ENCODE results near the gene PRKAG2.
"Not testable (repeated sequence)": the region's sequence is repeated elsewhere in the genome, so short reads cannot be mapped to it uniquely, and the experiment has no call there.

PRKAG2 gene

DNA sequence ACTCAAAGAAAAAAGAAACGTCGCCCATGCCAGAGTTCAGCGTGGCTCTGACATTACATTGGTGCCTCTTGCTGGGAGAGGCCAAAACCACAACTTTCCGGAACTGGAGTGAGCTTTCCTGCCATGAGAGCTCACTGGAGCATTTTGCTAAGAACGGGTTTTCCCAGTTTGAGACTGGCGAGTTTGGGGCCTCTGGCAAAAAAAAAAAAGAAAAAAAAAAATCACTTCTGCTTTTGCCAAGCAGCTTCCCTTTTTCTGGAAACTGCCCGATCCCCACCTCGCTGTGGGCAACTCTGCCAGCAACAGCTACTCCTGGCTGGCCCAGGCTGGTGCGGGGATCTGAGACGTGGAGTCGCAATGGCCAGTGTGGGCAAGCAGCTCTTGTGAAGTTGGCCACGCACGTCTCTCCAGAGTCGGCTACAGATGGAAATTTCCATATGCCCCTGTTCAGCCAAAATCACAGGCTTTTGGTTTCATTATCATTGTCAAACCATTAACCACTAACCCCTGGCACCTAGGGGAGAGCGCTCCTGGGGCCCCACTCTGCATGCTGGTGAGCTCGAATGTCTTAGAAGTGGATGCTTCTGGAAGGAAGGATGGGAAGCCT lies 25.7 kb downstream of the PRKAG2 start:
- DNase-seq (ENCODE audit: low spot score): no peak

- DNase-seq (ENCODE audit: low spot score): no peak
Measured at GRCh38 chr7:151850491-151851124, 26.3 kb downstream of the PRKAG2 start.

GRCh38 chr7:151849879-151850260 lies 27.0 kb downstream of the PRKAG2 start:
- DNase-seq (ENCODE audit: low spot score): no peak

DNA sequence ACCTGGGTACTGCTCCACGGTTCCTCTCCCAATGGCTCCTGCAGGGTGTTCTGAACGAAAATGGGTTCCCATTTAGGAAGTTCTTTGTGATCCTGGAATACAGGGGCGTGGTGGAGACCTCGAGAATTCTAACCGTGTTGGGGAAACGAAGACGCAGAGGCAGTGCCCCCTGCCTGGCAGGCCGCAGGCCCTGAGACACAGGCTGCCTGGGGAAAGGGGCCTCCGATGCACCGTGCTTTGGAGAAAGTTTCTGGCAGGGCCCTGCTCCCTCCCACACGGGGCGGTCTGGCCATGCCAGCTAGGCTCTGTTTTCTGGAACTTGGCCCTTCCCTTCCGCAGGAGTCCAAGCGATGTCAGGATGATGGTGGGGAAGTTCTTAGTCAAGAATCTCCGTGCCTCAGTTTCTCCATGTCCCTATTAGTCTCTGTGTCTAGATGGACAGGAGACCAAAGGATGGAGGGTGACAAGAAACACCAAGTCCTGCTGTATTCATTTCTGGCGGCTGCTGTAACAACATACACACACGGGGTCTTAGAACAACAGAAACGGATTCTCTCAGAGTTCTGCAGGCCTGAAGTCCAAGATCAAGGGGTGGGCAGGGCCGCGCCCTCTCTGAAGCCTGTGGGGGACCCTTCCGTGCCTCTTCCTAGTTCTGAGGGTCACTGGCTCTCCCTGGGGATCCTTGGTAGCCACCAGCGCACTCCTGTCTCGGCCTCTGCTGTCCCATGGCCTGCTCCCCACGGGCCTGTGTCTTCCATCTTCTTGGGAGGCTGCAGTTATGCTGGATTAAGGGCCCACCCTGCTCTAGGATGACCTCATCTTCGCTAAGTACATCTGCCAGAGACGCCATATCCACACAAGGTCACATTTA lies 27.7 kb downstream of the PRKAG2 start:
- no peak for DNase-seq (ENCODE audit: low spot score)

GRCh38 chr7:151847681-151848081 lies 29.2 kb downstream of the PRKAG2 start:
- no peak for DNase-seq (ENCODE audit: low spot score)

DNA sequence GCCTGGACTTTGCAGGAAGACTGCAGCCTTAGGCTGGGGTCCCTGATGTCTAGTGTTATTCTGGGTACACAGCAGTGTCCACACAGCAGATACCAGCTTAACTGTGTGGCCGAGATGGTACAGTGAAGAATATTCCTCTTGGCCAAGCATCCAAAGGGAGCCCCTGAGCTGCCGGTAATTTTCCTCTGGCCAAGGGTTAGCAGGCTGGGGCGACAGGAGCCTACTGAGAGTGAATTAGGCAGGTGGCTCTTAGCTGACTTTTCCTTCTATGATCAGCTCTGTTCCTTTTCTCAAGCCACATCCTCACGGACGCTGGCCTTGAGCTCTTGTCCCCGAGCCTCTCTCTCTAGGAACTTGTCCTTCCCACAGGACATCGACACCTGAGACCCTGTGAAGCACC lies 29.8 kb downstream of the PRKAG2 start:
- DNase-seq (ENCODE audit: low spot score): no peak

DNA sequence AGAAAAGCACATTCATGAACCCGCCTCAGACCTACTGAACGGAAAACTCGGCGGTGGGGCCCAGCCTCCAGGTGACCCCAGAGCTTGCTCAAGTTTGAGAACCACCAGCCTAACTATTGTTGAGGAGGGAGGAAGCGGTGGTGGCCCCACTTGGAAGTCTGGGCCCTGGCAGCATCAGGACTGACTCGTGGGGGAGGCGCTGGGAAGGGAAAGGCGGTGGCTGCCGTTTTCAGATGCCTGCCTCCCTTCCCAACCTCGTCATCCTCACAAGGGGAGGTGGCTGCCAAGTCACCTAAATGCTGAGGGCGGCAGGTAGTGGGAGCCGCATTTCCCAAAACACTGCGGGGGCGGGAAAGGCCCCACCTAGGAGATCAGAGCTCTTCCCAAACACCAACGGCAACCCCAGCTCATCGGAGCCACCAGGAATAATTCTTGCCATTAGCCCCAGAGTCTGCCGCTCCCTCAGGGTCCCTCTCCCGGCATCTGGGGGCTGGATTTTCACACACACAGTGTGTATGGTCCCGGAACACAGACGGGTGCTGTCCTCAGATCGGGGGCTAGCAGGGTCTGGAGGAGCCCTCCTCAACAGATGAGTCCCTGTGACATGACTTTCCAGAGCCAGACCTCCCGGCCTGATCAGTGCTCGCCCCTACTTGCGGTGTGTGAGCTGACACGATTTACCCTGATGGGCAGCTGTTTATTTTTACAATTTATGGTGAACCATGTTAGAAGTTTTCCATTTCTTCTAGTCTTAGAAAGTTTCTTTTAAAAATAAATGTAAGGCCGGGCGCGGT lies 31.3 kb downstream of the PRKAG2 start:
- DNase-seq (ENCODE audit: low spot score): no peak

DNA sequence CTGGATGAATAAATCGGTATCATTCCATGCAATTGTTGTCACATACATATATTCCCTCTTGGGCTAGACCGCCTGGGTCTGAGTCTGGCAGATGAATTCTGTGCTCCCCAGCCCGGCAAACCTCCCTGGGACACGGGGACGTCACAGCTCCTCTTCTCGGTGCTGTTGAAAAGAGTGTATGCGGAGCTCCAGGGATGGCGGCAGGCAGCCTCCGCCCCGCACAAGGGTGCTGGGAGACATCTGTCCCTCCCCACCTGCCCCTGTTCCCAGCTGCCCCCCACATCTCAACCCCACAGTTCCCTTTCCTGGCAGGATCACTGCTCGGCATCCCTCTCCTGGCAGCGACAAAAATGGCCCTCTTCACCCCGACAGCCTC lies 32.1 kb downstream of the PRKAG2 start:
- DNase-seq (ENCODE audit: low spot score): no peak

GRCh38 chr7:151844071-151844824 lies 32.7 kb downstream of the PRKAG2 start:
- DNase-seq (ENCODE audit: low spot score): no peak

DNA sequence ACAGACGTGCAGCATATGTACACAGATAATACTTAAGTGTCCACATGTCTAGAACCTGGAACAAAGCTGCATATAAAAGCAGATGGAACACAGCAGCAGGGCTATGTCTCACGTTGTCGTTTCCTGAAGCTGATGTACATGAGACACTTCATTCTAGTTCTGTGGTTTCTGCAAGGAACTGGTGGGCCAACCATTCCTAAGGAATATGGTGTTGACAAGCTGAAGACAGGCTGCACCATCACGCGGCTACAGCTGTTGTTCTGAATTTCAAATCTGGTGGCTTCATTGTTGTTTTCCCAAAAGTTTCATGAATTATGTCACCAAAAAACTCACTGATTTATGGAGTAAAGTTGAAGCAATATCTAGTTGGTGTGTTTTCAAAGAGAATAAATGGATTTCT lies 33.7 kb downstream of the PRKAG2 start:
- DNase-seq (ENCODE audit: low spot score): no peak

DNA sequence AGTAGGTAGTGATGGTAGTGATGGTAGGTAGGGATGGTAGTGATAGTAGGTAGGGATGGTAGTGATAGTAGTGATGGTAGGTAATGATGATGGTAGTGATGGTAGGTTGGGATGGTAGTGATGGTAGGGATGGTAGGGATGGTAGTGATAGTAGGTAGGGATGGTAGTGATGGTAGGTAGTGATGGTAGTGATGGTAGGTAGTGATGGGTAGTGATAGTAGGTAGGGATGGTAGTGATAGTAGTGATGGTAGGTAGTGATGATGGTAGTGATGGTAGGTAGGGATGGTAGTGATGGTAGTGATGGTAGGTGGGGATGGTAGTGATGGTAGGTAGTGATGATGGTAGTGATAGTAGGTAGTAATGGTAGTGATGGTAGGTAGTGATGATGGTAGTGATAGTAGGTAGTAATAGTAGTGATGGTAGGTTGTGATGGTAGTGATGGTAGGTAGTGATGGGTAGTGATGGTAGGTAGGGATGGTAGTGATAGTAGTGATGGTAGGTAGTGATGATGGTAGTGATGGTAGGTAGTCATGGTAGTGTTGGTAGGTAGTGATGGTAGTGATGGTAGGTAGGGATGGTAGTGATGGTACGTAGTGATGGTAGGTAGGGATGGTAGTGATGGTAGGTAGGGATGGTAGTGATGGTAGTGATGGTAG lies 35.4 kb downstream of the PRKAG2 start:
- DNase-seq (ENCODE audit: low spot score): not testable (repeated sequence)

- no peak for DNase-seq (ENCODE audit: low spot score)
Measured at GRCh38 chr7:151840088-151840910, 36.6 kb downstream of the PRKAG2 start.

DNA sequence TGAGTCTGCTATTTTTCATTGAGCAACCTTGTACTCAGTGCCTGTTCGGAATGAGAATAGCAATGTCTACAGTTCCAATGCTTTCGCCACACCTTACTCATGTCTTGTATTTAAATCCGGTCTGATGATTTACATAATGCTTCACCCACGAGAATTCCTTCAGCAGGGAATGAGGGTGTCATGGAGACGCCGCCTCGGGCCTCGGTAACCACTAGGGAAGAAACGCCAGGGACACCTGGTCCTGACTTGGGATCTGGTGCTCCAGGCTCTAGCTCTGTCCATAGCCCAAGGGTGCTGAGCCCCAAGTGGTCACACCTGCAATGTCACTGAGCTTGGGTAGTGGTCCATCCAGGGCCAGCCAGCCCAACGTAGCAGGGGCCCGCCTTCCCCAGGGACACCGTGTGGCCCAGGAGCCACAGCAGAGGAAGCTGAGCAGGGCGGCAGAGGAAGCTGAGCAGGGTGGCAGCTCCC lies 37.4 kb downstream of the PRKAG2 start:
- no peak for DNase-seq (ENCODE audit: low spot score)

- DNase-seq (ENCODE audit: low spot score): no peak
Measured at GRCh38 chr7:151838861-151839381, 38.0 kb downstream of the PRKAG2 start.

DNA sequence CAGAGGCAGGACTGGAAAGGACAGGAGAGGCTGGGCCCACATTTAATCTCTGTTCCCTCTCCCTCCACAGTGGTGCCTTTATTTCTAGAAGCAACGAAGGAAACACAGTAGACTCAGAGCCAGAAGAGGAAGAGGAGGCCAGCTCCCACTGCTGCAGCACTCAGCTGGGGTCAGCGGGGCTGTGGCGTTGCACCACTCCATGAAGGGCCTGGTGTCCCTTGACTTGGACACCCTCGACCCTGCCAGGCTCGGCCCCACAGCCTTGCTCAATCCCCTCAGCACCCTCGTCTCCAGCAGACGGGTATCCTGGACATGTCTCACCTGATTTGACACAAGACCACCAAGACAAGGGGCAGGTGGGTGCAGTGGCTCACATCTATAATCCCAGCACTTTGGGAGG lies 38.8 kb downstream of the PRKAG2 start:
- no peak for DNase-seq (ENCODE audit: low spot score)

DNA sequence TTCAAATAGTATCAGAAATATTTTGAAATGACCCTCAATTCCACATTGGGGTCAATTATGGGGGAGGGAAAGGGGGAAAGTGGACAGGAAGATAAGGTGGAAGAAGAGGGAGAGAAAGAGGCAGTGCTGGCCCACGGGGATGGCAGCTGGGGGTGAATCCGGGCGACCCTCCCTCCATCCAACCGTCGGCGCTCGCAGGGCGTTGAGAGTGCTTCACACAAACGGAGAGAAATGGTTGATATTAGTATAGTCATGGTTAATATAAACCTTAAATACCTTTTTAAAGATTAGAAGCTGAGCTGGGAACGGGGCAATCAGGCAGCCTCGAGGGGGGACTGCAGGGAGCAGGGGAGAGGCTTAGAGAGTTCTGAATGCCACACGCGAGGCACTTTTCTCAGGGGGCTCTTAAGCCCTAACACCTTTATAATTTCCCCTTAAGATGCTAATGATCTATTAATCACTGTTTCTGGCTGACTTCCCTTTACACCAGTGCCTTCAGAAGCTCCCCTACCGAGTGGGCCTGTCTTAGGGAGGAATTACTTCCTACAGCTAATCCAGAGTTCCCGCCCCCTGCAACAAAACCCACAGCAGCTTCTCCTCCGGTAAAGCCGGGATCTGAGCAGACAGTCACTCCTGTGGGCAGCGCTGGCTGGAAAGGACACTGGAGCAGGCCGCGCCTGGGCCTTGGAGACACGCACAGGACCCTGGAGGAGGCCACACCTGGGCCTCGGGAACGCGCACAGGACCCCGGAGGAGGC lies 39.5 kb downstream of the PRKAG2 start:
- no peak for DNase-seq (ENCODE audit: low spot score)

DNA sequence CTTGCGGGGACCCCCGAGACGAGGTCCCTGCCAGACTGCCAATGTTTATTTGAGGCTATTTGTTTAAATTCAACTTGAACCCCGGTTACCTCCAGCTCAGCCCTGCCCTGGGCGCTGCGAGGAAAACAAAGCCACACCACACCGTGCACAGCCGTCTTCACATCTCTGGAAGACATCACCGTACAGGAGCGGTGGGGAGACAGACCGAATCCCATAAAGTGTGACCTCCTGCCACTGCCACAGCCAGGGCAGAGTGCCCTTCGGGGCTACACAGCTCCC lies 40.0 kb downstream of the PRKAG2 start:
- DNase-seq (ENCODE audit: low spot score): no peak

DNA sequence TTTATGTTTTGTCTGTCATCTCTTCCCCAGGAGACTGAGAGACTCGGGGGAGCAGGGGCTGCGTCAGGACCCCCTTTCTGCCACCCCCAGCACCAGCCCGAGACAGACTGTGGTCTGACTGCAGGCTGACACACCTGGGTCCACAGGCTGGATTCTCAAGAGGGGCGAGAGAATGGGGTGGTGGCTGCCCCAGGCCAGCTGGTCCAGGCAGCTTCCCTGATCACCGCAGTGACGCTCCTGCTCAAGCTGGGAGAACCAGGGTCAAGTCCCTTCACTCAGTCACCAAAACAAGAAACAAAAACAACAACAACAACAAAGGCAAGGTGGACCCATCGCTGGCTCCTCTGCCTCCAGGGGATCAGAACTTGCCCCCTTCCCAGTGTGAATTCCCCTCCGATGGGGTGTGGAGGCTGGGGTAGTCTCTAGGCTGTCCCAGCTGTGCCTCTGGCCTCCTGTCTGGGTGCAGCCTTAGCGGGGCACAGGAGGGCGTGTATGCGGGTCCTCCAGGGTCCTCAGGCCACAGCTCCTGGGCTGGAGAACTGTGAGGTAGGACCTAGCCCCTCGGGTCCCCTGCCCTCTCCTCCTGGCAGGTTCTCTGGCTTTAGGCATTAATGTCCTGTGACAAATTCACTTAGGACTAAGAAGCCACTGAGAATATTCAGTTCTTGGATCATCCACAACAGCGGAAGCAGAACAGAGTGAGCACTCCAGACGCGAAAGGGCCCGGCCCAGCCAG lies 40.6 kb downstream of the PRKAG2 start:
- DNase-seq (ENCODE audit: low spot score): no peak

DNA sequence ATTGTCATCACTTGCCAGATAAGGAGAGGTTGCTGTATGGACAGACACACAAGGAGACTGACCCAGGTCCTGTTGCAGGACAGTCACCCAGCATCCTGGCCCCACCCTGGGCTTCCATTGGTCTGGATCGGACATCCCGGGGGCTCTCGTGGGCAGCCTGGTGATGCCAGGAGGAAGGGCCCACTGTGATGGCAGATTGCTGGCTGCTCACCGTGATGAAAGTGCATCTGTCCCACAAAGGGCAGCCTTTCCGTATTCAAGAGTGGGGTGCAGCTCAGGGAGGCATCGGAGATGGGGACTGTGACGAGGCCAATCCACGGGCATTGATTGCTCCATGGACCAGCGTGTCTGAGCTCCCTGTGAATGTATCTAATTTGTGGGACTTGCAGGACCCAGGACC lies 41.3 kb downstream of the PRKAG2 start:
- DNase-seq (ENCODE audit: low spot score): no peak
